ENCODE measurements around the gene RNF223. TPM values are rescaled to one million over a fixed set of nuclear protein-coding genes. Genes with fewer than 3 reads are reported as not detected.

The RNF223 gene
- total RNA-seq, 1 donor from 2014 or later = not detected

DNA sequence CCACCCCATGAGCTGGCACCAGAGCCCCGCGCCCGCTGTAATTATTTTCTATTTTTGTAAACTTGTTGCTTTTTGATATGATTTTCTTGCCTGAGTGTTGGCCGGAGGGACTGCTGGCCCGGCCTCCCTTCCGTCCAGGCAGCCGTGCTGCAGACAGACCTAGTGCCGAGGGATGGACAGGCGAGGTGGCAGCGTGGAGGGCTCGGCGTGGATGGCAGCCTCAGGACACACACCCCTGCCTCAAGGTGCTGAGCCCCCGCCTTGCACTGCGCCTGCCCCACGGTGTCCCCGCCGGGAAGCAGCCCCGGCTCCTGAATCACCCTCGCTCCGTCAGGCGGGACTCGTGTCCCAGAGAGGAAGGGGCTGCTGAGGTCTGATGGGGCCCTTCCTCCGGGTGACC is 19.1 kb downstream of the RNF223 start:
- no peak for ATAC-seq
- intact Hi-C loops (cut with DNase I) = no loop called here
- DNase-seq (ENCODE audit: missing footprints) = no peak

DNA sequence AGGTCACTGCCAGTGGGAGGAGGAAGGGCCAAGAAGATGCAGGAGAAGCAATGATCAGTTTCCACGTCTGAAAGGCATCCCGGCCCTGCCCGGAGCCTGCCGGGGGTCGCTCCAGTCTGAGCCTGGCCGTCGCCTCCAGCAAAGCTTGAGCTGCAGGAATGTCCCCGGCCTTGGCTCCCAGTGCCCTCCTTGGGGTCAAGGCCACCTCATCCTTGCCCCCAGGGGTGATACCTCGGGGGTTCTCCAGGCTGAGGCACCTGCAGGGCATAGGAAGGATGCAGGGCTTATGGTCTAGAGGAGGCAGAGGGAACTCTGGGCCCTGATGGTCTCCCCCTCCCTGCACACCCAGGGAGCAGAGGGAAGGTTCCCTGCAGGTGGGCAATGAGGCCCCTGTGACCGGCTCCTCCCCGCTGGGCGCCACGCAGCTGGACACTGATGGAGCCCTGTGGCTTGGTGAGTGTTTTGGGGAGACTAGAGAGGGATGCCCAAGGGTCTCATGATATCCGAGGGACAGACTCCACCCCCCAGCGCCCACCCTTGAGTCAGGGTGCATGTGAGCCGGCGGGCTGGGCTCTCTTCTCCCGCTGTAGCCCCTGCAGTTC is 19.9 kb downstream of the RNF223 start:
- no peak for ATAC-seq
- intact Hi-C loops (cut with DNase I) = no loop called here
- no peak for DNase-seq (ENCODE audit: missing footprints)

DNA sequence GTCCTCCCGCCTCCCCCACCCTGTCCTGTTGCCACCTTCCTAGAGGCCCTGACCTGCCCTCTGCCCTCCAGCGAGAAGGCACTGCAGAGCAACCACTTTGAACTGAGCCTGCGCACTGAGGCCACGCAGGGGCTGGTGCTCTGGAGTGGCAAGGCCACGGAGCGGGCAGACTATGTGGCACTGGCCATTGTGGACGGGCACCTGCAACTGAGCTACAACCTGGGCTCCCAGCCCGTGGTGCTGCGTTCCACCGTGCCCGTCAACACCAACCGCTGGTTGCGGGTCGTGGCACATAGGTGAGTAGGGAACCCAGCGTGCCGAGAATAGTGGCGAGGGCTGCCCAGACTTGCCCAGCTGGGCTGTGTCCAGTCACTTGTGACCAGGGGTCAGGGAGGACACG is 20.4 kb downstream of the RNF223 start:
- ATAC-seq = no peak
- intact Hi-C loops (cut with DNase I) = no loop called here
- DNase-seq (ENCODE audit: missing footprints) = no peak

DNA sequence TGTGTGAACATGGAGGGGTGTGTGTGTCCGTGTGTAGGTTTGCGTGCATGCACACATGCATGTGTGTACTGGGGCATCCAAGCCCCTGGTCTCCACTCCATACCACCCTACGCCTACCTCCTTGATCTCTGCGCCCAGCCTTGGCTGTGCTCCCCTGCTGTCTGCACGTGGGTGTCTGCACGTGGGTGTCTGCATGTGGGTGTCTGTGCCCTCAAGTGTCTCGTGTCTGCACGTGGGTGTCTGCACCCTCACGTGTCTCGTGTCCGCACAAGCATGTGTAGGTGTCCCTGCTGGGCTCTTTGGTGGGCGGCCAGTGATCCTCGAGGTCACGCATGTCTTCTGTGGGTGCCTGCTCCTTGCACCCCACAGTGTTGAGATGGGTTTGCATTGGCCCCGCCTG is 21.1 kb downstream of the RNF223 start:
- DNase-seq (ENCODE audit: missing footprints) (no peak), ATAC-seq (no peak)
- intact Hi-C loops (cut with DNase I) = no loop called here

DNA sequence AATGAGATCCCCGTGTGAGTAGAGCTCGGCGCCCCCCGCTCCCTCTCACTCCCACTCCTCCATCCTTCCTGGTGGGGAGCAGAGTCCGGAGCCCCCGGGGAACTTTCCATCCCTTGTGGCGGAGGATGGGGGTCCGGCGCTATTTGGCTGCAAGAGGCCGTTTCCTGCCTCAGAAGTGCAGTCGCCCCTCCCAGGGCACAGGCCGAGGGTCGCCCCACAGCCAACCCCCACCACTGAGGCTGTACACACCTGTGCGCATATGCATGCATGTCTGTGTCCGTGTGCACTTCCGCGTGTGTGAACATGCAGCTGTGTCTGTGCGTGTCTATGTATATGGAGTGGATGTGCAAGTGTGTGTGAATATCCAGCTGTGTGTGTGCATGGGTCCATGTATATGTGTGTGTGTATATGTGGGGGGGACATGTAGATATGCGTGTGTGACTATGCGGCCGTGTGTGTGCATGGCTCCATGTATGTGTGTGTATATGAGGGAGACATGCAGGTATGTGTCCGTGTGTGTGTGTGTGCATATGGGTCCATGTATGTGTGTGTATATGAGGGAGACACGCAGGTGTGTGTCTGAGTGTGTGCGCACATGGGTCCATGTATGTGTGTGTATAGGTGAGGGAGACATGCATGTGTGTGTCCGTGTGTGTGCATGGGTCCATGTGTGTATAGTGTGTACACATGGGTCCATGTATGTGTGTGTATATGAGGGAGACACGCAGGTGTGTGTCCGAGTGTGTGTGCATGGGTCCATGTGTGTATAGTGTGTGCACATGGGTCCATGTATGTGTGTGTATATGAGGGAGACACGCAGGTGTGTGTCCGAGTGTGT is 21.9 kb downstream of the RNF223 start:
- intact Hi-C loops (cut with DNase I) = no loop called here
- DNase-seq (ENCODE audit: missing footprints) = no peak
- ATAC-seq = no peak

- DNase-seq (ENCODE audit: missing footprints) (no peak), ATAC-seq (no peak)
- intact Hi-C loops (cut with DNase I) = no loop called here
These were observed 22.8 kb downstream of the RNF223 start for GRCh38 chr1:1051127-1051810.

DNA sequence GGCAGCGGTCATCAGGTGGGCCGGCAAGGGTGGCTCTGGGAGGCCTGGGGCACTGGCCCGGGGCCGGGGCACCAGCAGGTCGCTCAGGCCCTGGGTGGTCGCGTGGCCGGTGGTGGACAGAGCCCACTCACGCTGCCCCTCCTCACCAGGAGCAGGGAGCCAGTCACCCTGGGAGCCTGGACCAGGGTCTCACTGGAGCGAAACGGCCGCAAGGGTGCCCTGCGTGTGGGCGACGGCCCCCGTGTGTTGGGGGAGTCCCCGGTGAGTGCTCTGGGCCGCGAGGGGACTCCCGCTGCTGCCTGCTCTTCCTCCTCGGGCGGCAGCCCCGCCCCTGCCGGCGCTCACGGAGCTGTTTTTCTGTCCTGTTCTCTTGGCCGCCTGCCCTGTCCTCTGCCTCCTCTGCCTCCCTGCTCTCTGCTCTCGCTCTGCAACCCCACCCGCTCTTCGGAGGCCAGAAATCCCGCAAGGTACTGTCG is 23.5 kb downstream of the RNF223 start:
- DNase-seq (ENCODE audit: missing footprints) (no peak), ATAC-seq (peak; percentile 49)
- intact Hi-C loops (cut with DNase I) = no loop called here

DNA sequence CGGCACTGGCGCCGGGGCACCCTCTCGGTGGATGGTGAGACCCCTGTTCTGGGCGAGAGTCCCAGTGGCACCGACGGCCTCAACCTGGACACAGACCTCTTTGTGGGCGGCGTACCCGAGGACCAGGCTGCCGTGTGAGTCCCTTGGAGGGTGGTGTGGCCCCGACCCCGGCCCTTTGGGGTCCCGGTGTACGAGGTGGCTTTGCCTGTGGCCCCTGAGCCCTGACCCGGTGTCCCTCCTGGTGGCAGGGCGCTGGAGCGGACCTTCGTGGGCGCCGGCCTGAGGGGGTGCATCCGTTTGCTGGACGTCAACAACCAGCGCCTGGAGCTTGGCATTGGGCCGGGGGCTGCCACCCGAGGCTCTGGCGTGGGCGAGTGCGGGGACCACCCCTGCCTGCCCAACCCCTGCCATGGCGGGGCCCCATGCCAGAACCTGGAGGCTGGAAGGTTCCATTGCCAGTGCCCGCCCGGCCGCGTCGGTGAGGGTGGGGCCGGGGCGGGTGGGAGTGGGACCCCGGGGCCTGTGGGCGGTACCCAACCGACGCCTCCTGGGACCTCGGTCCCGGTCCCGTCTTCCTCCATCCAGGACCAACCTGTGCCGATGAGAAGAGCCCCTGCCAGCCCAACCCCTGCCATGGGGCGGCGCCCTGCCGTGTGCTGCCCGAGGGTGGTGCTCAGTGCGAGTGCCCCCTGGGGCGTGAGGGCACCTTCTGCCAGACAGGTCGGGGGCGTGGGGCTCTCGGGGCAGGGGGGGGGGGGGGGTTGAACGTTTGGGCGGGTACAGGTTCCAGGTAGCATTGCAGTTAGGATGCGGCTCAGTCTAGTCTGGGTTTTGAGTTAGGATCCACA is 24.6 kb downstream of the RNF223 start:
- ATAC-seq (no peak), DNase-seq (ENCODE audit: missing footprints) (no peak)
- intact Hi-C loops (cut with DNase I) = no loop called here

- intact Hi-C loops (cut with DNase I) = no loop called here
- DNase-seq (ENCODE audit: missing footprints) (no peak), ATAC-seq (no peak)
These were observed 25.3 kb downstream of the RNF223 start for GRCh38 chr1:1048765-1049164.

DNA sequence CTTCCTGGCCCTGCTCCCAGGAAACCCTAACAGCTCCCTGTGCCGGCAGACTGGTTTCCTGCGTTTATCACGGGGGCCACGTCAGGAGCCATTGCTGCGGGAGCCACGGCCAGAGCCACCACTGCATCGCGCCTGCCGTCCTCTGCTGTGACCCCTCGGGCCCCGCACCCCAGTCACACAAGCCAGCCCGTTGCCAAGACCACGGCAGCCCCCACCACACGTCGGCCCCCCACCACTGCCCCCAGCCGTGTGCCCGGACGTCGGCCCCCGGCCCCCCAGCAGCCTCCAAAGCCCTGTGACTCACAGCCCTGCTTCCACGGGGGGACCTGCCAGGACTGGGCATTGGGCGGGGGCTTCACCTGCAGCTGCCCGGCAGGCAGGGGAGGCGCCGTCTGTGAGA is 26.1 kb downstream of the RNF223 start:
- DNase-seq (ENCODE audit: missing footprints) = no peak
- intact Hi-C loops (cut with DNase I) = no loop called here
- no peak for ATAC-seq

DNA sequence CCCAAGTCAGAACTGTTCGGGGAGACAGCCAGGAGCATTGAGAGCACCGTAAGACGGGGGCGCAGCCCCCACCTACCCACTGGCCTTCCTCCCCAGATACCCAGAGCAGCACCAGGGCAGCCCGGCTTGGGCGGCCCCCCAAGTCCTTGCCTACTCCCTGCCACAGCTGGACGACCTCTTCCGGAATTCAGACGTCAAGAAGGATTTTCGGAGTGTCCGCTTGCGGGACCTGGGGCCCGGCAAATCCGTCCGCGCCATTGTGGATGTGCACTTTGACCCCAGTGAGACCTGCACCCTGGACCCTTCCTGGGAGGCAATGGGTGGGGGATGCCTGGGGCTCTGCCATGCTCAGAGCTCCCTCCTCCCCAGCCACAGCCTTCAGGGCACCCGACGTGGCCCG is 26.7 kb downstream of the RNF223 start:
- ATAC-seq = no peak
- intact Hi-C loops (cut with DNase I) = no loop called here

GRCh38 chr1:1046767-1047166 is 27.3 kb downstream of the RNF223 start:
- DNase-seq (ENCODE audit: missing footprints) = no peak
- no peak for ATAC-seq
- intact Hi-C loops (cut with DNase I) = no loop called here

More for the DNA sequence above, 26.7 kb downstream of the RNF223 start:
- DNase-seq (ENCODE audit: missing footprints) = no peak

GRCh38 chr1:1046243-1046642 is 27.9 kb downstream of the RNF223 start:
- intact Hi-C loops (cut with DNase I) = no loop called here
- ATAC-seq (no peak), DNase-seq (ENCODE audit: missing footprints) (no peak)

DNA sequence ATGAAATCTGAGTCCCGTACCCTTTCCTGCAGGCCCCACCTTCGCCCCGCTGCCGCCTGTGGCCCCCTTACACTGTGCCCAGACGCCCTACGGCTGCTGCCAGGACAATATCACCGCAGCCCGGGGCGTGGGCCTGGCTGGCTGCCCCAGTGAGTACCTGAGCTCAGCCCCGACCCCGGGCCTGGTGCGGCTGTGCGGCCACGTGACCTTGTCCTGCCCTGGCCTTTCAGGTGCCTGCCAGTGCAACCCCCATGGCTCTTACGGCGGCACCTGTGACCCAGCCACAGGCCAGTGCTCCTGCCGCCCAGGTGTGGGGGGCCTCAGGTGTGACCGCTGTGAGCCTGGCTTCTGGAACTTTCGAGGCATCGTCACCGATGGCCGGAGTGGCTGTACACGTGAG is 29.0 kb downstream of the RNF223 start:
- no peak for DNase-seq (ENCODE audit: missing footprints)
- intact Hi-C loops (cut with DNase I) = no loop called here
- ATAC-seq = no peak

- intact Hi-C loops (cut with DNase I) = no loop called here
- DNase-seq (ENCODE audit: missing footprints) (no peak), ATAC-seq (no peak)
These were observed 29.5 kb downstream of the RNF223 start for GRCh38 chr1:1044455-1045078.

DNA sequence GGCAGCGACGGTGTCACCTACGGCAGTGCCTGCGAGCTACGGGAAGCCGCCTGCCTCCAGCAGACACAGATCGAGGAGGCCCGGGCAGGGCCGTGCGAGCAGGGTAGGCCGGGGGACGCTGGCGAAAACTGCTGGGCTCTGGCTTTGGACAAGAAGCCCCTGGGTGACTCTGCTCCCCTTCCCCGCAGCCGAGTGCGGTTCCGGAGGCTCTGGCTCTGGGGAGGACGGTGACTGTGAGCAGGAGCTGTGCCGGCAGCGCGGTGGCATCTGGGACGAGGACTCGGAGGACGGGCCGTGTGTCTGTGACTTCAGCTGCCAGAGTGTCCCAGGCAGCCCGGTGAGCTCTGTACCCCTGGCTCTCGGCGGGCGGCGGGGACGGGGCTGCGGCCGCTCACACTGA is 30.2 kb downstream of the RNF223 start:
- no peak for DNase-seq (ENCODE audit: missing footprints)
- intact Hi-C loops (cut with DNase I) = no loop called here
- ATAC-seq = no peak

GRCh38 chr1:1043411-1043810 is 30.7 kb downstream of the RNF223 start:
- no peak for ATAC-seq
- DNase-seq (ENCODE audit: missing footprints) = no peak
- intact Hi-C loops (cut with DNase I) = no loop called here

- intact Hi-C loops (cut with DNase I) = no loop called here
- DNase-seq (ENCODE audit: missing footprints) (no peak), ATAC-seq (no peak)
These were observed 31.3 kb downstream of the RNF223 start for GRCh38 chr1:1042835-1043234.

- DNase-seq (ENCODE audit: missing footprints) = no peak
- intact Hi-C loops (cut with DNase I) = no loop called here
- ATAC-seq = no peak
These were observed 32.2 kb downstream of the RNF223 start for GRCh38 chr1:1041873-1042272.
